SK-N-SH treated with all-trans-retinoic acid at 6 μM for 48 hours (cell line): ENCODE results near the gene UNC5C.

ENCODE experiments used
- ATAC-seq: fragments of 200-7000 bp; cut with Tn5 transposase; 3 replicates; pipeline ENCODE4 v1.9.1; 2020; ENCODE audit warnings: mild to moderate bottlenecking, moderate library complexity
- ARNTL ChIP-seq: fragments of 450-650 bp; formaldehyde crosslinking; IDR thresholded peaks from 2 replicates; pipeline ENCODE4 v1.5.0; 2020; ENCODE audit warnings: low read depth, mild to moderate bottlenecking, moderate library complexity, borderline replicate concordance
- BACH2 ChIP-seq: fragments of 250-450 bp; sonication (Bioruptor Pico); IDR thresholded peaks from 2 replicates; pipeline ENCODE4 v1.9.0; 2021; ENCODE audit warnings: mild to moderate bottlenecking, borderline replicate concordance
- CREB5 ChIP-seq: fragments of 250-450 bp; sonication (Bioruptor Pico); IDR thresholded peaks from 2 replicates; pipeline ENCODE4 v1.5.1; 2020; ENCODE audit warnings: low read depth, mild to moderate bottlenecking, moderate library complexity
- CSDC2 ChIP-seq: fragments of 250-450 bp; sonication (Bioruptor Pico); IDR thresholded peaks from 2 replicates; pipeline ENCODE4 v1.5.0; 2020; ENCODE audit warnings: mild to moderate bottlenecking, moderate library complexity
- CSRNP3 ChIP-seq: fragments of 250-450 bp; sonication (Bioruptor Pico); IDR thresholded peaks from 2 replicates; pipeline ENCODE4 v1.5.1; 2021; ENCODE audit warnings: mild to moderate bottlenecking, moderate library complexity
- ESRRG ChIP-seq: fragments of 250-450 bp; sonication (Bioruptor Pico); IDR thresholded peaks from 2 replicates; pipeline ENCODE4 v1.6.1; 2021; ENCODE audit warnings: mild to moderate bottlenecking
- GLIS3 ChIP-seq: fragments of 250-450 bp; sonication (Bioruptor Pico); IDR thresholded peaks from 2 replicates; pipeline ENCODE4 v1.5.0; 2020; ENCODE audit warnings: mild to moderate bottlenecking, moderate library complexity
- POU6F1 ChIP-seq: fragments of 250-450 bp; sonication (Bioruptor Pico); IDR thresholded peaks from 2 replicates; pipeline ENCODE4 v1.8.0; 2021; ENCODE audit warnings: low read depth, mild to moderate bottlenecking, moderate library complexity, borderline replicate concordance
- PPARA ChIP-seq: fragments of 250-450 bp; sonication (Bioruptor Pico); IDR thresholded peaks from 2 replicates; pipeline ENCODE4 v1.5.0; 2020; ENCODE audit warnings: mild to moderate bottlenecking, borderline replicate concordance
- RARB ChIP-seq: fragments of 250-450 bp; sonication (Bioruptor Pico); IDR thresholded peaks from 2 replicates; pipeline ENCODE4 v1.8.0; 2021; ENCODE audit warnings: mild to moderate bottlenecking, moderate library complexity
- TCF4 ChIP-seq: fragments of 250-450 bp; sonication (Bioruptor Pico); IDR thresholded peaks from 2 replicates; pipeline ENCODE4 v1.8.0; 2021; ENCODE audit warnings: mild to moderate bottlenecking, moderate library complexity, borderline replicate concordance
- TOX ChIP-seq: fragments of 250-450 bp; sonication (Bioruptor Pico); IDR thresholded peaks from 2 replicates; pipeline ENCODE4 v1.8.0; 2021; ENCODE audit warnings: mild to moderate bottlenecking, moderate library complexity, borderline replicate concordance
- TSHZ2 ChIP-seq: fragments of 250-450 bp; sonication (Bioruptor Pico); IDR thresholded peaks from 2 replicates; pipeline ENCODE4 v1.5.0; 2020; ENCODE audit warnings: mild to moderate bottlenecking, moderate library complexity
- ZFP3 ChIP-seq: fragments of 250-450 bp; sonication (Bioruptor Pico); IDR thresholded peaks from 2 replicates; pipeline ENCODE4 v1.5.0; 2020; ENCODE audit warnings: mild to moderate bottlenecking, moderate library complexity
- ZFP30 ChIP-seq: fragments of 450-650 bp; formaldehyde crosslinking; IDR thresholded peaks from 2 replicates; pipeline ENCODE4 v1.5.0; 2022; ENCODE audit warnings: mild to moderate bottlenecking, moderate library complexity
- ZNF70 ChIP-seq: fragments of 450-650 bp; formaldehyde crosslinking; IDR thresholded peaks from 2 replicates; pipeline ENCODE4 v1.5.0; 2020; ENCODE audit warnings: mild to moderate bottlenecking, moderate library complexity
- ZNF8 ChIP-seq: fragments of 450-650 bp; formaldehyde crosslinking; IDR thresholded peaks from 2 replicates; pipeline ENCODE4 v1.5.0; 2020; ENCODE audit warnings: mild to moderate bottlenecking, moderate library complexity

UNC5C gene

GRCh38 chr4:95256108-95256835, 292.5 kb downstream of the UNC5C start (continued):
- TF ChIP-seq TSHZ2 (CRISPR knock-in tag) = no peak

GRCh38 chr4:95255396-95256107, 293.2 kb downstream of the UNC5C start:
- TF ChIP-seq CSRNP3 = no peak
- TF ChIP-seq POU6F1 = no peak
- no peak for TF ChIP-seq TOX (CRISPR knock-in tag)
- TF ChIP-seq CSDC2 (CRISPR knock-in tag) = no peak
- no peak for TF ChIP-seq BACH2 (CRISPR knock-in tag)
- TF ChIP-seq ZNF70 = no peak
- TF ChIP-seq CREB5 (CRISPR knock-in tag) = no peak
- no peak for TF ChIP-seq ZFP3
- TF ChIP-seq ARNTL = no peak
- no peak for TF ChIP-seq ESRRG
- TF ChIP-seq GLIS3 (CRISPR knock-in tag) = no peak
- TF ChIP-seq PPARA = no peak
- no peak for TF ChIP-seq RARB (CRISPR knock-in tag)
- TF ChIP-seq TCF4 (CRISPR knock-in tag) = no peak
- TF ChIP-seq, all 23 proteins: peak for 0
- peak; percentile 70 for ATAC-seq

- ATAC-seq = no peak
- TF ChIP-seq ZNF8 (CRISPR knock-in tag) (no peak), TOX (CRISPR knock-in tag) (no peak), BACH2 (CRISPR knock-in tag) (no peak), PPARA (no peak), GLIS3 (CRISPR knock-in tag) (no peak), CSDC2 (CRISPR knock-in tag) (no peak), CSRNP3 (no peak), RARB (CRISPR knock-in tag) (no peak), TCF4 (CRISPR knock-in tag) (no peak), ZFP30 (CRISPR knock-in tag) (no peak), TSHZ2 (CRISPR knock-in tag) (no peak)
Measured at GRCh38 chr4:95251568-95251967, 297.2 kb downstream of the UNC5C start.
